AG10803 (cell line): ENCODE results near the gene CARD9.

ENCODE experiments used
- DNase-seq: peaks from one replicate; pipeline ENCODE4 v3.0.0; 2010; ENCODE audit warnings: low read depth
- H3K4me3 ChIP-seq: 2 replicates; pipeline ENCODE4 v1.5.1; 2011; ENCODE audit warnings: mild to moderate bottlenecking, low read length, control low read depth
- TF ChIP-seq, protein P1 (sequence below): conservative IDR thresholded peaks from 2 replicates; pipeline ENCODE4 v1.5.1; 2011; ENCODE audit warnings: mild to moderate bottlenecking, low read length, control low read depth, inconsistent platforms

Gene CARD9

DNA sequence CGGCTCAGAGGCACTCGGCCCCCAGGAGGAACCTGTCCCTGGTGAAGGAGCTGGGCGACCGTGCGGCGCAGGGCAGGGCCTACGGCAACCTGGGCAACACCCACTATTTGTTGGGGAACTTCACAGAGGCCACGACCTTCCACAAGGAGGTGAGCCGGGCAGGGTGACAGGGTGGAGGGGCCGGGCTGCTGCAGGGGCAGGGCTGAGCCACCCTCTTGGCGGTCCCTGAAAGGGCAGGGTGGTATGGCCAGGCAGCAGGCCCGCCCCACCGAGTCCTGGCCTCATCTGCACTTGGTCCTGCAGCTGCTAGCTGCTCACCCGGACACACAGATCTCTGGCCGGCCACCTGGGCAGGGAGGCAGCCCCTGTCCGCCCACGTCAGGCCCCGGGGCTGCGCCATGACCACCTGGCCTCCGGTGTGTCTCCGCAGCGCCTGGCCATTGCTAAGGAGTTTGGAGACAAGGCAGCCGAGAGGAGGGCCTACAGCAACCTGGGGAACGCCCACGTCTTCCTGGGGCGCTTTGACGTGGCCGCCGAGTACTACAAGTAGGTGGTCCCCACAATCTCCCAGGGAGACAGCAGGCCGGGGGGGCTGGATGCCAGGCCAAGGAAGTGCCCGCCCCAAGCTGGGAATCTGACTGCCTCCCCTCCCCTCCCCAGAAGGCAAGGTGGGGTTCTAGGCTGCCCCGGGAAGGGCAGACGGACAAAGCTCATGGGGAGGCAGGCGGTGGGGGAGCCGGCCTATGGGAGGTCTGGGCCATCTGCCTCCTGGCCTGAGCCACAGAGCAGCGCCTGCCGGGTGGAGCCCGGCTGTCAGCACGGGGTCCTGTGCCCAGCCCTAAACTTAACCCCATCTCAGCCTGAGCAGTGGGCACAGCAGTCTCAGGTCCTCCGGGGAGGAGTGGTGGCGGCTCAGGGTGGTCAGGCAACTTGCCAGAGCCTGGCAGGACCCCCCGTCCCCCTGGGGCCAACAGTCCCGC lies 35.8 kb downstream of the CARD9 start:
- no peak overlapping the region for H3K4me3 ChIP-seq
- TF ChIP-seq, protein P1, sequence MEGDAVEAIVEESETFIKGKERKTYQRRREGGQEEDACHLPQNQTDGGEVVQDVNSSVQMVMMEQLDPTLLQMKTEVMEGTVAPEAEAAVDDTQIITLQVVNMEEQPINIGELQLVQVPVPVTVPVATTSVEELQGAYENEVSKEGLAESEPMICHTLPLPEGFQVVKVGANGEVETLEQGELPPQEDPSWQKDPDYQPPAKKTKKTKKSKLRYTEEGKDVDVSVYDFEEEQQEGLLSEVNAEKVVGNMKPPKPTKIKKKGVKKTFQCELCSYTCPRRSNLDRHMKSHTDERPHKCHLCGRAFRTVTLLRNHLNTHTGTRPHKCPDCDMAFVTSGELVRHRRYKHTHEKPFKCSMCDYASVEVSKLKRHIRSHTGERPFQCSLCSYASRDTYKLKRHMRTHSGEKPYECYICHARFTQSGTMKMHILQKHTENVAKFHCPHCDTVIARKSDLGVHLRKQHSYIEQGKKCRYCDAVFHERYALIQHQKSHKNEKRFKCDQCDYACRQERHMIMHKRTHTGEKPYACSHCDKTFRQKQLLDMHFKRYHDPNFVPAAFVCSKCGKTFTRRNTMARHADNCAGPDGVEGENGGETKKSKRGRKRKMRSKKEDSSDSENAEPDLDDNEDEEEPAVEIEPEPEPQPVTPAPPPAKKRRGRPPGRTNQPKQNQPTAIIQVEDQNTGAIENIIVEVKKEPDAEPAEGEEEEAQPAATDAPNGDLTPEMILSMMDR, result no peak
- DNase-seq, result no peak

- no peak for DNase-seq
- TF ChIP-seq, protein P1, result no peak
- H3K4me3 ChIP-seq, result no peak overlapping the region
Observed at GRCh38 chr9:136336881-136337280, 36.6 kb downstream of the CARD9 start.

- TF ChIP-seq, protein P1, result no peak
- H3K4me3 ChIP-seq, result no peak overlapping the region
- DNase-seq, result no peak
Observed at GRCh38 chr9:136336156-136336870, 37.2 kb downstream of the CARD9 start.

GRCh38 chr9:136335296-136336155 lies 37.9 kb downstream of the CARD9 start:
- H3K4me3 ChIP-seq, result no peak overlapping the region
- TF ChIP-seq, protein P1, result no peak
- no peak for DNase-seq

DNA sequence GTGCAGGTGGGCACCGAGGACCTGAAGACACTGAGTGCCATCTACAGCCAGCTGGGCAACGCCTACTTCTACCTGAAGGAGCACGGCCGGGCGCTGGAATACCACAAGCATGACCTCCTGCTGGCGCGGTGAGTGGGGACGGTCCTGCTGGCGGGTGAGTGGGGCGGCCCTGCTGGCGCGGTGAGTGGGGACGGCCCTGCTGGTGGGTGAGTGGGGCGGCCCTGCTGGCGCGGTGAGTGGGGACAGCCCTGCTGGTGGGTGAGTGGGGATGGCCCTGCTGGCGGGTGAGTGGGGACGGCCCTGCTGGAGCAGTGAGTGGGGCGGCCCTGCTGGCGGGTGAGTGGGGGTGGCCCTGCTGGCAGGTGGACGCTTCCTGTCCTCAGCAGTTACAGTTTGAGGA lies 38.9 kb downstream of the CARD9 start:
- TF ChIP-seq, protein P1, result no peak
- no peak for DNase-seq

DNA sequence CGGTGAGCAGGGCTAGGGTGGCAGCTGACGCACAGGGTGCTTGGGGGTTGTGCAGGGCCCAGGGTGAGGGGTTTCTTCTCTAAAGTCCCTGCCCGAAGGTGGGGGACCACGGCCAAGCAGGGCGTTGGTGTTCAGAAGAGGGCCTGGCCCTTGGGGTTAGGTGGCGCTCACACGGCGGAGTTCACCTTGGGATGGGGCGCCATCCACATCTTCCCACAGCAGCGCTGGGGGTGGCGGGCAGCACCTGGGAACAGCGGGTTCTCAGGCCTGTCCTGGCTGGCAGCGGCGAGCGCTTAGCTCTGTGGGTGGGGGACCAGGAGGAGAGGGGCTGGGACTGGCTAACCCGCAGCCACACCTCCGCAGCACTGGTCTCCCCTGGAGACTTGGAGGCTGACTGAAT lies 40.0 kb downstream of the CARD9 start:
- DNase-seq, result no peak
- TF ChIP-seq, protein P1, result no peak
- no peak overlapping the region for H3K4me3 ChIP-seq

More for the DNA sequence above, 38.9 kb downstream of the CARD9 start:
- no peak overlapping the region for H3K4me3 ChIP-seq
